Mucosa of gallbladder (tissue), 1 donor: ENCODE measurements around the gene DST. TPM values are rescaled to one million over a fixed set of nuclear protein-coding genes. Genes with fewer than 3 reads are reported as not detected.
"Not testable (repeated sequence)": the region's sequence is repeated elsewhere in the genome, so short reads cannot be mapped to it uniquely, and the experiment has no call there.

Experiments
- DNase-seq: peaks from one replicate; pipeline ENCODE4 v3.0.0-alpha.2; 2020; ENCODE audit warnings: low spot score
- total RNA-seq: library from RNA; stranded (reverse); gene quantifications from one replicate; pipeline ENCODE4 v1.2.1, GENCODE V29; 2021
- donor health status: DM: no; HTN: no; CAD: no.

The DST gene
- total RNA-seq, 1 donor from 2014 or later: 236 TPM

DNA sequence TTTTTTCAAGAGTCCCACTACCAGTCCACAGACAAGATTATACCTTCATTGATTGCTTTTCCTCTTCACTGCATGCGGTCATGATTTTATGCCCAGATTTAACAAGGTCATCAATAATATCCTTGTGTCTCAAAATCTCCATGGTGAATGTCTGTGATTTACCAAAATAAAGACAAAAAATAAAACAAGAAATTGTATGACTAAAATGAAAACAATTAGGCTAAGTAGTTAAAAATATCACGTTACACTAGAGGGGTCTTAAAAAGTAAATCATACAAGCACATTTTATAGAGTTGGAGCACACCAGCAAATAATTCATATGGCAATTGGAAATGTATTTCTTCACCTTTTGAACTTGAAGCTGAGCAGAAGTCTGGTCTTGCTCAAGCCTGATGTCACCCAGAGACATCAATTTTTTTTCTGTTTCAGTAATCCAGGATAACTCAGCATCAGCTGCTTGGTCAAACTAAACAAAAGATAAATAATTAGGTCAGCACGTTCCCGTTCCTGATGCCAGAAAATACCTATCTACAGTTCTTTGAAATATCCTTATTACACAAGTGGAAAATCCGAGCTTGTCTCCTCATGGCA lies 125.4 kb downstream of the DST start:
- DNase-seq: peak; percentile 28

DNA sequence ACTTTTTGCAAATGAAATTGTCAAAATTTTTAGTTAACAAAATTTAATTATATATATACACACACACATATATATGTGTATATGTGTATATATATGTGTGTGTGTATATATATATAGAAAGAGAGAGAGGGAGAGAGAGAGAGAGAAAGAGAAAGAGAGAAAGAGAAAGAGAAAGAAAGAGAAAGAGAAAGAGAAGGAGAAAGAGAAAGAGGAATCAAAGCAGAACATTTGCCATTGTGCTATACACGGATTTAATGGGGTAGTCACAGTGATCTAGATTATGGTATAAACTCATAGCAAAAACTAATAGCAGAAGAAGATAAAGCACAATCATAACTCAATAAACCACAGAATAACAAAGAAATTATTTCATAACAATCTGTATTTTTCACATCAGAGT lies 126.7 kb downstream of the DST start:
- no peak for DNase-seq

DNA sequence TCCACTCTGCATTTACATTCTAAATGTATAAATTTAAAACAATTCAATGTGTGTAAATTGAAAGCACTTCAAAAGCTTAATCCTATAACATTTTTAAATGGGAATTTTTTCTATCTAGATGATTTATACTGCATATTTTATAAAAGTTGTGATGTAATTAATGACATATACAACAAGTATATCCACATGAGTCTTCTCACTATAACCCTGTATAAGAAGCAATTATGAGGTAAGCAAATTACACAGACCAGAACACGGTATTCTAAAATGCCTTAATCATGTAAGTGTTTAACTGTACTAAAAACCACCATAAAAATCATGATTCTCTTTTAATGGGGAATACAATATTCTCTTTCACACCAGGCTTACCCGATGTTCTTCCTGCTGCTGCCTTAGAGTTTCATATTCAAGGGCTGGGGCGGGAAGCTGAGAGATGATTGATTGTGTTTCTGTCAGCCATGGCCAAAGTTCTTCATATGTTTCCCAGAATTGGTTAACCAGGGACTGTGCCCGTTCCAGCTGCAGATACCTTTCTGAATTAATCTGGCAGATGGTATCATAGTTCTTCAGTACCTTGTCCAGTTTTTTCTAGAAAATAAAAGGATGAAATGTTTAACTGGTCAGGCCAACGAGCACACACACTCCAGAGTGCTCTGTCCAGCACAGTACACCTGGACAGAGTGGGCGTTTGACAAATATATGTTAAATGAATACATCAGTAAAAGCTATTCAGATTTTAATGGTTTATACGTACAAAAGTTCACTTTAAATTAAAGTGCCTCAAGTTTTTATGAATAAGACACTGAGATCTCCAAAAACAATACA lies 127.4 kb downstream of the DST start:
- no peak for DNase-seq

DNA sequence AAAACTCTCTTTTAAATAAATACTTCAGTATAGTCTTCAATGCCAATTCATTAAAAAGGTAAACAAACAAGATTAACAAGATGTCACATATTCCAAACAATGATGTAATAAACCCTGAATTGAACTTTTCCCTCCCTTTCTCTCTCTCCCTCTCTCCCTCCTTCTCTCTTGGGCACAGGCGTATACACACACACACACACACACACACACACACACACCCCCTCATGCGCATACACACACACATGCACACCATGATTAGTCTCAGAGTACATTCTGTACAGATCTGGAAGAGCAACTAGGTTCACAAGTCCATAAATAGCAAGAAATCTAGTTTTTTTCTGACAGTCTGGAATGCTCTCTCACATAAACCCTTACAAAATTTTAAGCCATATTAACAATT lies 128.3 kb downstream of the DST start:
- DNase-seq: no peak

DNA sequence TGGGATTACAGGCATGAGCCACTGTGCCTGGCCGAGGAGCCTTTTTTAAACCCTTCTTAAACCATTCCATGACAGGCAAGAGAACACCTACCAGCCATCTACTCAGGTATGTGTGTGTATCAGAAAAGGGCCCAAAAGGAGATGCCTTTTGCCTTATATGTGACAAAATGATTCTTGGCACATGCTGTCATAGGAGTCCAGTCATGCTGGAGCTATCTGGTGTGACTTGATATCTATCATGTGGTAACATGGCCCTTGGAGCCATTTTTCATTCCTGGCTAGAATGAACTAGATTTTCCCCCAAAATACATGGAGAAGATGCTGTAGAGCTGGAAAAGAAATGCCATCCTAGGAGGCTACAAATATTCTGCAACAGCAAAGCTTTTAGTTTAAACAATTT lies 129.1 kb downstream of the DST start:
- no peak for DNase-seq

DNA sequence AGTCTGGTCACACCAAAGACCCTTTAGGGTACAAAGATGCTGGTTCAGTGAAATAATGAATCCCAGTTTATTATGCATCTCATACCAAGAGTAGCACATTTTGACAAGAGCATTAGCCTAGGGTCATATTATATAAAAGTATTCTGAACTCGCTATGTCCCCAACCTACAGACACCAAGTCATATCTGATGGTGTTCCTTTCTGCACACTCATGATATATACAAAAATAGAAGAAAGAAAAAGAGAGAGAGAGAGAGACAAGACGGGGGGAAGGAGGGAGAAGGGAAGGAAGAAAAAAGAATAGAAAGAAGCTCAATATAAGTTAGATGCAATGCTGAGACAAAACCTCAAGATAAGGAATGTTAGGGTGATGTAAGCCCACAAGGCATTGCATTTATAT lies 131.1 kb downstream of the DST start:
- no peak for DNase-seq

DNA sequence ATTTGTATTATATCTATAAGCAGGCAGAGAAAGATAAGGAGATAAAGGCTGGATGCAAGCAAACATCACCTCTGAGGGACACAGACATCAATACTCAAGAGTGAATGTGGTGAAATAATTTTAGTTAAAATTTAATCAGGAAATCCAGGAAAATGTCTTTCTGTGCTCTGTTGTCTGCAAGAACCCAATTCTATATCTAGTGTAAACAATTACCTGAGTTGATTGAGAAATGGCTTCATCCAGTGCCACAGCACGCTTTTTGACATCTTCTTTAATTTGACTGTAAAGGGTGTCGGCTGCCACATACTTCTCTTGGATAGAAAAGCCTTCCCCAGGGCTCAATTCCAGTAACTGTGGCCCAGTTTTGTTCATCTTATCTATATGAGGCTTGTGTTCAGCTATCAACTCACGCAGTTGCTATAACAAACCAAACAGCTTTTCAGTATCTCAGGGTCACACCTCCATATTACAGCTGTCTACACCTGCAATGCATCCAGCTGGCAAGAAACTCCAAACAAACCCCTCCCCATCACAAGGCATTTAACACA lies 131.6 kb downstream of the DST start:
- no peak for DNase-seq

DNA sequence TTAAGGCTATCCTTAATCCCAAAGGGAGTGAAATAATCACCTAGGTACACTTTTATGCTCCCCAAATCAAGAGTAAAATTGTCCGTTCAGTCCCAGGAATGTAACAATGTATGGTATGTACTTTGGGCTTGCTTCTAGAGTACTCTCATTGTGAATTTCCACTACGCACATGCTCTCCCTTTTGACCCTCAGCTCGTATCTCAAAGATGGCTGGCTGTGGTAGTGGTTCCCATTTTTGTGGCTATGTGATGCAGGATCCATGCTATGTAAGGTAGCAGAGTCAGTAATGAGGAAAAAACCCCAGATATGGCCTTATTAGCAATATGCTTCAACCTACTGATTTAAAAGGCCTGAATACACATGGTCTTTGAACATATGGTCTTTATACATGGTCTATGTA lies 133.7 kb downstream of the DST start:
- DNase-seq: no peak

DNA sequence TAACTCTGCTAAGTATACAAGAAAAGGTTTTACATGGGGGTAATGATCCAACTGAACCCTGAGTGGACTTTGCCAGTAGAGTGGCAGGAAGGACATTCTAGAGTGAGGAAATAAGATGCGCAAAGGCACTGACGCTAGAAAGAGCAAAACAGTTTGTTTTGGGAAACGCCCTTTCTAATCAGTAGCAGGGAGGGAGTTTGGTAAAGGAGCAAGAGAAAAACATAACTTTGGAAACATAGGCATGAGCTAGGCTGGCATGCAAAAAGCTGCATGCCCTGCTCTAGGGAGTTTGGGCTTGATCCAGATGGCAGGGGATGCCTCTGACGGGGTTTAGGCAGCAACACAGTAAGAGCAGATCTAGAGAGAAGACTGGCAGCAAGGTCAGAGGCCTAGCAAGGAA lies 135.2 kb downstream of the DST start:
- no peak for DNase-seq

DNA sequence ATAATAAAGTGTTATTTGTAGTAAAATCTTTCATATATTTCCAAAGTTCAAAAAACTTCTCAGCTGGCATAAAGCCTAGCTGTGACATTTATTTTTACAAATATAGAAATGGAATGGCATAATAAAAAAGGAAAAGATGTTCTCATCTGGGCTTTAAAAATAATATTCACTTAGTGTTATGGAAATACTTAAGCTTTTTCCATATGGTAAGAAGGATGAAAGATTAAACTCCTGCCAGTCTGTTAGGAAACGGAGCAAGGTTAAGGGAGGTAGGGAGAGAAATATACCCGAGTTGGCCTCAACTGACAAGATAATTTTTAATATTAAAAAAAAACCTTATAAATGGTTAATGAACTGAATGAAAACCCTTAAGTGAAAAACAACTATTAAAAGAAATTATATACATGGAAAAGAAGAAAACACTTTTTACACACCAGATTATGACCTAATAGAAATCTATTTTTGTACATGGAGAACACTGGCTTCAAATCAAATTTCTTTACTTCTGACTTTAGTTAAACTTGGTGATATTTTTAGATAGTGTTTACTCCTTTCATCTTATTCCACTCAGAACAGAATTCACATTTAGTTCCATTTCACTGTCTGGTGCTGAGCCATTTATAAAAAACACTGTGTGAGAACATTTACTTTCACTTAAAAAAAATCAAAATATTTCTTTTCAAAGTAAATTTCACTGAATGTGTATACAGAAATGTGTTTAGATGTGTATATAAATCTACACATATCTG lies 137.0 kb downstream of the DST start:
- no peak for DNase-seq

DNA sequence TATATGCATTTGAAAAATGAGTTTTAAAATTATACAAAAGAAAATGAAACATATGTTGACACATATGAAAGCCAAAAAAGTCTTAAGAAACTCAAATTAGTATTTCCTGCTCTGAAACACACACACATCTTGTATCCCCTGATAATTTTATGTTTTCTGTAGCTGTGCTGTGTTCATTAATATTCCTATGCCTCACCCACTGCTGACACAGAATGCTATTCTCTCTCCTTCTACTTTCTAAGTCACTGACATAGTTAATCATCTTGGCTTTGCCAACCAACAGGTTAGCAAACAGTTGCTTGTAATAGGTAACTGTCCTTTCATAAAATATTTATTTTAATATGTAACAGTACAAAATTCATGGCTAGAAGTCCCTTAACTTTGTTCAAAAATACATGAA lies 140.7 kb downstream of the DST start:
- DNase-seq: no peak

DNA sequence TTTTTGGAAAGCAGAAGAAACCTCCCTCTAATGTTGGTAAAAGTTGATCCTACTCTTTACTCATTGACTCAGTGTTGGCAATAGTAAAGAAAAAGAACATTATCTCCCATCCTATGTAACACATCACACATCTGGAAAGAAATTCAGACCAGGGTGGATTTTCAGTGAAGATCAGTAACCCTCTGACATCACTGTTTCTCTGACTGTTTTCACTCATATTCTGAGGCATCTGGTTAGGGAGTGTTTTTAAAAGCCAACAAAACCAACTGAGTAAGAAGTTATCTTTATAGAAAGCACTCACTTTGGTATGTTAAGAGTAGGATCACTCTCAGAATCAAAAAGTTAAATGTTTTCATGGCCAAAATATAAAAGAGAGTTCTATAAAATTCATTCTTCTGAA lies 143.6 kb downstream of the DST start:
- no peak for DNase-seq

DNA sequence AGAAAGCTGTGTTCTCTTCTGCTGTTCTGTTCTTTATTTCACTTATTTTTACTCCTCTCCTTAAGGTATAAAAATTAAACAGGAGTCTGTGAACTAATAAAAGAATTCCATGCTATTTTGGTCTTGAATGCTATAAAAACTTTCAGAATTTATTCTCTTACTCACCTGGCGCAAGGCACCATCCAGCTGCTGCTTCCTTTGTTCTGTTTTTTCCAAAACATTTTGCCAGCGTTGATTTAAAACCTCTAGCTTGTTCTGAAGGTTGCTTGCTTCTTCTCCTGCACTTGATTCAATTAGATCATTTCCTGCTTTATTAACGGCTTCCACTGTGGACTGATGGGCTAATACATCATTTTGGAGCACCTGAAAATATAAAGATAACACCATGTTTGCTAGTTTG lies 145.0 kb downstream of the DST start:
- no peak for DNase-seq

DNA sequence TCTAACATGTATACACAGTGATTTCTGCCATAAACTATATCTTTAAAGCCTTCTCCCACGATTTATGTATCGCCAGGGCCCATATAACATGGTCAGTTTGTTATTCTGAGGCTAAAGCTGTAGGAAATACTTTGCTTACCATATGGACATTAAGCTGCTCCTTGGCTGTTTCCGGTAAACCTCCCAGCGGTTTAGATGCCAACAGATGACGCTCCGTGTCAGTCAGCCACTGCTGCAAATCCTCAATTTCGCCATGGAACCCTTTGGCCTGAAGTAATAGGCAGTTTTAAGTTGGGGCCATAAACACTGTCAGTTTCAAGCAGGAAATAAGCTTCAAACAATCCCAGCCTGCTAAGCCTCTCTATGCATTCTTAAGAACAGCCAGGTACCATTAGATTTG lies 145.4 kb downstream of the DST start:
- no peak for DNase-seq

DNA sequence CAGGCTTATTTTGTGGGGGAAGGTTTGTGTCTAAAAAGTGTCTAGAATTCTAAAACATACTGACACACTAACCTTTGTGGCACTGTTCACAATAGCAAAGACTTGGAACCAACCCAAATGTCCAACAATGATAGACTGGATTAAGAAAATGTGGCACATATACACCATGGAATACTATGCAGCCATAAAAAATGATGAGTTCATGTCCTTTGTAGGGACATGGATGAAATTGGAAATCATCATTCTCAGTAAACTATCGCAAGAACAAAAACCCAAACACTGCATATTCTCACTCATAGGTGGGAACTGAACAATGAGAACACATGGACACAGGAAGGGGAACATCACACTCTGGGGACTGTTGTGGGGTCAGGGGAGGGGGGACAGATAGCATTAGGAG lies 146.0 kb downstream of the DST start:
- not testable (repeated sequence) for DNase-seq

DNA sequence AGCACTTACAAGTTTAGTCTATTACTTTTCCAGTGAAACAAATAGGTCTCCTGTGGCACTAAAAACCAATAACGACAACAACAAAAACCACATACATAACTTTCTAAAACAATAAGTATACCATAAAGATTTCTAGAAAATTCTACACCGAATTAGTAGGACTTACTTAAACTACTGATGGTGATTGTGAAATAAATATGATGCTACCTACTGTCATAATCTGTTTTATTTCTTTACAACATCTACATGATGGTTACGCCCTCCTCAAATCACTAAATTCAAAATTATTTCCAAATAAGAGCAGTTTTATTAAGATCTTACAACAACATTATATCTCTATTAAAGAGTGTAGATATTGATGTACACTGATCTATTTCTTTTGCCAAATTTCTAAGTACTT lies 147.0 kb downstream of the DST start:
- no peak for DNase-seq

DNA sequence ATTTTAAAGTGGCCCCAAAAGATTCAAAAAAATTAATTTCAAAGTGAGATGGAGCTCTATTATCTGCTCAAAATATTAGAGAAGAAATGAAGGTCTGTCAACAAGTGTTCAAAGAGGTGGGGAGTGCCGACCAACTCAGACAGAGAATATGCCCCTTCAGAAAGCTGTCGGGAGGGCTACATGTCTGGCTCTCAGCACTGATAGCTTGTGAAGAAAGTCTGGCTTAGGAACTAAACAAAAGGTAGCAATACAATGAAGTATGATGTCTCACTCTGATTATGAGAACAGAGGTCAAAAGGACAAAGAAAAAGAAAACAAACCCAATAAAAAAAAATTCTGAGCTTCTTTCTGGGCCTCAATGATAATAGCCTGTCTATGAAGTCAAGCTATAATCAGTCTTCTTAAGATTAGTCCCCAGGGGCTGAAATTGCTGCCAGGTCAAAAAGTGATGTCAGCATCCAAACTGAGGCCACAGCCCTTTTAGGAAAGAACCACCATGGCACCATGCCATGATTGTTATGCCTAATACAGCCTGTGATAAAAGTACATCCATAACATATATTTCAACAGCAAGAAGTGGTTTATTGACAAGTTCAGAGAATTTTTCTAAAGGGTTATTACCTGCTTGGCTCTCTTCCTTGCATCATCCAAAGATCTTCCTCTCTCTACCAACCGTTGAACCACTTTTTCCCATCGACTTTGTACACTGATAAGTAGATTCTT lies 150.9 kb downstream of the DST start:
- no peak for DNase-seq

DNA sequence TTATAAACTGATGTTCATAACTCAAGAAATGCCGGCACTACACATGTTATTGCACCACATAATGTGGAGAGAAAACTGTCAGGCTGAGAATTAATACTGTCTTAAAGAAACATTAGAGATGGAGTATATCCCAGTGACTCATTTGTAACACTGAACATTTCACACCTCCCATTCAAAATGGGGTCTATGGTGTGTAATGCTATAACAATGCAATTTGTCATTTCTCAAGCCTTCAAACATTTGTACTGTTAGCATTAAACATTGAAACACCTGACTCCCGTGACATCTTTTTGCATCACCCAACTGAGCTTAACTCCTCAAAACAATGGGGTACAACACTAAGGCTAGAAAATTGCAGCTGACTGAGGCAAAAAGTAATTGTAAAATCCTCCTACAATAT lies 151.7 kb downstream of the DST start:
- no peak for DNase-seq

DNA sequence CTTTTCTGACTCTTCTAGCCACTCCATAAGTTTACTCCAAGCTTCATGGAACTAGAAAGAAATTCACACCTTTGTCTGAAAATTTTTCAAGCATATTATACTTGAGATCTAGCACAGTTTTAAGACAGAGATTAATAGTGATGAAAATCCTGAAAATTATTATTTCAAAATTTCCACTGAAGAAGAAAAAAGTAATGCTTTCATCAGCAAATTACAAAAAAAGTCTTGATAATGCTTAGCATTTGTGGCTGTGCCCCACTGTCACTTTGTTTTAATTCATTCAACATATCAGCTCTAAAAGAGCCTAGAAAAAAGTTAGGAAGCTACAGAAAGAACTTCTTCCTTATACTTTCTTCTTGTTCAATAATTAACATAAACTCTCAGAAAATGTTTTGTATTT lies 153.1 kb downstream of the DST start:
- no peak for DNase-seq

DNA sequence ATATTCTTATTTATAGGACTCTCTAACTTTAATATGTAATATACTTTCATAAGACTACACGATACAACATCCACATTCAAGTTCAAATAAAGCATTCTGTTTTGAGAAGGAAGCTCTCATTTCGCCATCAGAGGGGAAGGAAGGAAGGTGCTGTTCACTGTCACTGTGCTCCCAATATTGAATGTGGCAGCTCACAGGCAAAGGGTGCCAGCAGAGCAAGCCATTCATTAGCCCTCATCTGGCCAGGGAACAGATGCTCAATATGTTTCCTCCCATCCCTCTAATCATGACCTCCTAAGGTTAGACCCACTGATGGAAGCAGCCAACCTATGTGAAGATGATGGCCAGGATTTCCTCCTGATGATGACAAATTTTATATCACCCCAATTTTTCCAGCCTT lies 154.4 kb downstream of the DST start:
- DNase-seq: no peak

DNA sequence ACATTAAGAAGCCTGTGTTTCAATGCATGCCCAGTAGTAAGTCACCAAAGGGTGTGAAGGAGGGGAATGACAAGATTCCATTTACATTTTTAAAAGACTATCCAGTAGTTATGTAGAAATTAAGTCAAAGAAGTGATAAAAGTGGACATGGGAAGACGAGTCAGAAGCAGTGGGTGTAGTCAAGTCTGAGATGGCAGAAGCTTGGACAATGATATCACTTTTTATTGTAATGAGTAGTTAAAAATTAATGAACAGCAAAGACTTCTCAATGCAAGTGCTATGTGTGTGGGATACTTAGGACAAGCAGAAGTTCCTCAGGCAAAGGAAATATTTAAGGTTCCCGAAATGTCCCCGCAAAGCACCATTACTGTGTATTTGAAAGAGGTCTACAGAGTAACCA lies 156.0 kb downstream of the DST start:
- no peak for DNase-seq

DNA sequence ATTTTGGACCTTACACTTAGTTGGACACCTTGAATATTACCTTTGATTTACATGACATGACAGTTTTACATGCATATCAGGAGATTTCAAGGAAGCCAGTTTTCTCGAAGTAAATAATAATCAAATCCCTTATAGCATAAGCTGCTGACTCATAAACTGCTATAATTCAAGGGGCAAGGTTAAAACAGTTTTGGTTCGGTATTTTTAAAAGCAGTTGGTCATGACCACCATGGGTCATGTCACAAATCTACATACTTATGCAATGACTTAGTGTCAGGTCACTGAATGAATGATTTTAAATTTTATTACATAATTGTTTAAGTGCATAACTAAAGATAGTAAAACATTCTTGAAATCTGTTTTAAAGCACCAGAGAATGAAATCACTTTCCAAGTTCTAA lies 158.0 kb downstream of the DST start:
- DNase-seq: no peak
